Tibial artery (tissue), 4 donors: ENCODE results near the gene KIAA0319L.

ENCODE experiments used
- DNase-seq, 2 donors: peaks; one replicate each; pipeline ENCODE4 v3.0.0-alpha.2; 2019
- H3K27ac ChIP-seq, 2 donors: fragments of 200-600 bp; sonication (generic) in 1 of 2; 1 replicate in 1 of 2; 2 replicates in 1 of 2; pipeline ENCODE4 v1.5.1; 2018 to 2019; ENCODE audit warnings: mild to moderate bottlenecking in 1 of 2
- H3K27me3 ChIP-seq, 2 donors: fragments of 200-600 bp; sonication (generic) in 1 of 2; one replicate each; pipeline versions ENCODE4 v1.5.1 to v1.6.0; 2016 to 2019
- H3K36me3 ChIP-seq, 3 donors: fragments of 200-600 bp; sonication (generic) in 2 of 3; one replicate each; pipeline ENCODE4 v1.5.1; 2016 to 2019; ENCODE audit warnings: mild to moderate bottlenecking in 2 of 3
- H3K4me1 ChIP-seq, 4 donors: fragments of 200-600 bp; sonication (generic) in 2 of 4; 1 replicate in 3 of 4; 2 replicates in 1 of 4; pipeline ENCODE4 v1.5.1; 2016 to 2019
- H3K4me3 ChIP-seq, 2 donors: fragments of 200-600 bp; sonication (generic) in 1 of 2; 1 replicate in 1 of 2; 2 replicates in 1 of 2; pipeline ENCODE4 v1.5.1; 2018 to 2019; ENCODE audit warnings: mild to moderate bottlenecking in 2 of 2
- H3K9me3 ChIP-seq, 3 donors: fragments of 200-600 bp; sonication (generic) in 1 of 3; one replicate each; pipeline ENCODE4 v1.5.1; 2016 to 2019
- CTCF ChIP-seq, 2 experiments: fragments of 200-600 bp in 1 of 2; fragments of 450-650 bp in 1 of 2; IDR thresholded peaks; one replicate each; pipeline ENCODE4 v1.5.1; 2017 to 2019; ENCODE audit warnings: antibody characterized with exemption in 2 of 2, mild to moderate bottlenecking in 1 of 2, moderate library complexity in 1 of 2
- intact Hi-C: fragments of 100-400 bp; cut with DNase I; formaldehyde crosslinking; loops from one replicate; pipeline ENCODE4 v1.15.0; 2023; ENCODE audit warnings: low total_unique reads

The KIAA0319L gene

GRCh38 chr1:35594005-35594760 lies 37.0 kb upstream of the KIAA0319L start:
- H3K27me3 ChIP-seq = no peaks in the 10 kb centered on the region
- no peak overlapping the region for H3K4me3 ChIP-seq
- intact Hi-C loops = no loop called here

GRCh38 chr1:35592991-35593769 lies 36.0 kb upstream of the KIAA0319L start:
- Histone ChIP-seq H3K27me3 (no peaks in the 10 kb centered on the region), H3K4me1 (no peaks in the 10 kb centered on the region), H3K9me3 (no peaks in the 10 kb centered on the region), H3K36me3 (peaks cover 0 to 25% (median 8%) of the 10 kb centered on the region in 3 donors), H3K27ac (no peak overlapping the region), H3K4me3 (no peak overlapping the region)
- intact Hi-C loops = no loop called here
- no peak for DNase-seq
- no peak for TF ChIP-seq CTCF (IDR thresholded peaks at IDR 0.05)

More at GRCh38 chr1:35594005-35594760, 37.0 kb upstream of the KIAA0319L start:
- Histone ChIP-seq H3K27ac (no peak overlapping the region), H3K4me1 (no peaks in the 10 kb centered on the region), H3K9me3 (no peaks in the 10 kb centered on the region), H3K36me3 (peaks cover 0 to 28% (median 13%) of the 10 kb centered on the region in 3 donors)
- no peak for DNase-seq
- no peak for TF ChIP-seq CTCF (IDR thresholded peaks at IDR 0.05)

GRCh38 chr1:35591211-35591610 lies 34.0 kb upstream of the KIAA0319L start:
- Histone ChIP-seq H3K27ac (no peak overlapping the region), H3K9me3 (no peaks in the 10 kb centered on the region), H3K4me3 (no peak overlapping the region), H3K36me3 (peaks cover 0 to 15% (median 8%) of the 10 kb centered on the region in 3 donors), H3K27me3 (no peaks in the 10 kb centered on the region), H3K4me1 (no peaks in the 10 kb centered on the region)
- intact Hi-C loops = no loop called here
- TF ChIP-seq CTCF (IDR thresholded peaks at IDR 0.05) = no peak
- no peak for DNase-seq

- no peak overlapping the region for H3K4me3 ChIP-seq
- intact Hi-C loops = no loop called here
- TF ChIP-seq CTCF (IDR thresholded peaks at IDR 0.05) = no peak
Observed at GRCh38 chr1:35590476-35591040, 33.4 kb upstream of the KIAA0319L start.

GRCh38 chr1:35589516-35590427 lies 32.6 kb upstream of the KIAA0319L start:
- no peak for TF ChIP-seq CTCF (IDR thresholded peaks at IDR 0.05)

More at GRCh38 chr1:35590476-35591040, 33.4 kb upstream of the KIAA0319L start:
- peaks cover 0 to 15% (median 8%) of the 10 kb centered on the region in 3 donors for H3K36me3 ChIP-seq
- no peaks in the 10 kb centered on the region for H3K4me1 ChIP-seq
- no peaks in the 10 kb centered on the region for H3K27me3 ChIP-seq
- H3K9me3 ChIP-seq = no peaks in the 10 kb centered on the region
- no peak for DNase-seq
- no peak overlapping the region for H3K27ac ChIP-seq

More at GRCh38 chr1:35589516-35590427, 32.6 kb upstream of the KIAA0319L start:
- Histone ChIP-seq H3K9me3 (no peaks in the 10 kb centered on the region), H3K4me3 (no peak overlapping the region), H3K4me1 (no peaks in the 10 kb centered on the region), H3K27ac (no peak overlapping the region), H3K27me3 (no peaks in the 10 kb centered on the region), H3K36me3 (peaks cover 0 to 15% (median 8%) of the 10 kb centered on the region in 3 donors)
- DNase-seq = no peak
- intact Hi-C loops = no loop called here
